ENCODE results near the gene ATP8A2.
A peak's percentile ranks its signal among the peaks of the same experiment; 100 is the strongest.

The ATP8A2 gene

GRCh38 chr13:25847145-25847544 lies 475.4 kb downstream of the ATP8A2 start:
- no peak for DNase-seq (ENCODE audit: low read depth, low spot score)

- DNase-seq (ENCODE audit: low read depth, low spot score), result no peak
Observed at GRCh38 chr13:25847635-25848626, 476.2 kb downstream of the ATP8A2 start.

- DNase-seq (ENCODE audit: low read depth, low spot score), result no peak
Observed at GRCh38 chr13:25848812-25849745, 477.3 kb downstream of the ATP8A2 start.

- no peak for DNase-seq (ENCODE audit: low read depth, low spot score)
Observed at GRCh38 chr13:25857830-25858229, 486.1 kb downstream of the ATP8A2 start.

- no peak for DNase-seq (ENCODE audit: low read depth, low spot score)
Observed at GRCh38 chr13:25859528-25859927, 487.8 kb downstream of the ATP8A2 start.

- DNase-seq (ENCODE audit: low read depth, low spot score), result no peak
Observed at GRCh38 chr13:25860265-25860664, 488.5 kb downstream of the ATP8A2 start.

- DNase-seq (ENCODE audit: low read depth, low spot score), result no peak
Observed at GRCh38 chr13:25860862-25861261, 489.1 kb downstream of the ATP8A2 start.

- DNase-seq (ENCODE audit: low read depth, low spot score), result no peak
Observed at GRCh38 chr13:25862156-25862555, 490.4 kb downstream of the ATP8A2 start.

GRCh38 chr13:25864116-25864515 lies 492.3 kb downstream of the ATP8A2 start:
- DNase-seq (ENCODE audit: low read depth, low spot score), result no peak

- DNase-seq (ENCODE audit: low read depth, low spot score), result no peak
Observed at GRCh38 chr13:25864936-25865335, 493.2 kb downstream of the ATP8A2 start.

GRCh38 chr13:25865391-25865790 lies 493.6 kb downstream of the ATP8A2 start:
- no peak for DNase-seq (ENCODE audit: low read depth, low spot score)

GRCh38 chr13:25867038-25867437 lies 495.3 kb downstream of the ATP8A2 start:
- DNase-seq (ENCODE audit: low read depth, low spot score), result no peak

GRCh38 chr13:25868490-25868889 lies 496.7 kb downstream of the ATP8A2 start:
- DNase-seq (ENCODE audit: low read depth, low spot score), result no peak

GRCh38 chr13:25869941-25870340 lies 498.2 kb downstream of the ATP8A2 start:
- DNase-seq (ENCODE audit: low read depth, low spot score), result no peak

- DNase-seq (ENCODE audit: low read depth, low spot score), result no peak
Observed at GRCh38 chr13:25871389-25872125, 499.8 kb downstream of the ATP8A2 start.

GRCh38 chr13:25872481-25873241 lies 500.9 kb downstream of the ATP8A2 start:
- DNase-seq (ENCODE audit: low read depth, low spot score), result no peak

- no peak for DNase-seq (ENCODE audit: low read depth, low spot score)
Observed at GRCh38 chr13:25873242-25873612, 501.5 kb downstream of the ATP8A2 start.

- no peak for DNase-seq (ENCODE audit: low read depth, low spot score)
Observed at GRCh38 chr13:25874064-25874737, 502.4 kb downstream of the ATP8A2 start.

GRCh38 chr13:25874907-25875306 lies 503.1 kb downstream of the ATP8A2 start:
- DNase-seq (ENCODE audit: low read depth, low spot score), result peak; percentile 29

GRCh38 chr13:25876247-25876646 lies 504.5 kb downstream of the ATP8A2 start:
- no peak for DNase-seq (ENCODE audit: low read depth, low spot score)
